NCI-H446 (cell line): Measurements from ENCODE around the gene CCDC102A.
"Not testable (repeated sequence)": the region's sequence is repeated elsewhere in the genome, so short reads cannot be mapped to it uniquely, and the experiment has no call there.

ENCODE experiments used
- DNase-seq, 2 experiments: peaks; one replicate each; lab custom pipeline; 2025; lab: John Stamatoyannopoulos, UW

CCDC102A gene

DNA sequence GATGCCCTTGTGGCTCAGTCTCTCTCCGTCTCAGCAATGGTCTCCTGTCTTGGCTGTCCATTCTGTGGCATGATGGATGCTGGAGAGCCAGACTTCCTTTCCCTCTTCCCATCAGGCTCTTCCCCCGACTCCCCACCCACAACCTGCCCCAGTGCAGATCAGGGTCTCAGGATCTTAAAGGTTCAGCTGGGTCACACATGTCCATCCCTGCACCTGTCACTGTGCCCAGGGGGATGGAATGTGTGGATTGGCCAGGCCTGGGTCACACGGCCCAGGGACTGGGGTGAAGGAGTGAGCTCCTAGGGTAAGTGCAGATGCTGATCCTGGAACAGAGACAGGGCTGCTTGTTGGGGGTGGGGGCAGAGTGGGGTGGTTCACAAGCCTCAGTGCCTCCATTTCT is 29.1 kb upstream of the CCDC102A start:
- DNase-seq, result no peak

DNA sequence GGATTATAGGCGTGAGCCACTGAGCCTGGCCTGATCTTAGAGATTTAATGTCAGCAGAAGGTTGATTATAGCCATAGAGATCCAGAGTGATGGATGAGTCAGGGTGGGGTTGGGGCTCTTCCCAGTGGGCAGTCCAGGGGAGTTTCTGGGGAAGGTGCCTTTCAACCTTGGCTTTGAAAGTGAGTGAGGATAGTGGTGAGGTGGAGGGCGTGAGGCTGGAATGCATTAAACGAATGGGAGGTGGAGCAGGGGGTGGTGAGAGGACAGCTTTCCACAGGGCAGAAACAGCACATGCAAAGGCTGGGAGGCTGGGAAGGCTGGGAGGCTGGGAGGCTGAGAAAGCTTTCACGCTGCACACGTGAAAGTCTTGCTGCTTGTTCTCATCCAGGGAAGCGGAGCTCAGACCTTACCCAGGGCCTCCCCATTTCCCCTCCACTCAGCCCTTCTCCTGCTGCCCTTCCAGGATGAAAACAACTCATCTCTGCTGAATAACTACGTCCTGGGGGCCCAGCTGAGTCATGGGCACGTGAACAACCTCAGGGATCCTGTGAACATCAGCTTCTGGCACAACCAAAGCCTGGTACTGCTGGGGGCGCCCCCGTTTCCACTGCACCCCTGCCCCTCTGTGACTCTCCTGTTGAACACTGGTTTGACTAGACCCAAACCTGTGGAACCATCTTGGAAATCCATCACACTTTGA is 28.4 kb upstream of the CCDC102A start:
- no peak for DNase-seq

DNA sequence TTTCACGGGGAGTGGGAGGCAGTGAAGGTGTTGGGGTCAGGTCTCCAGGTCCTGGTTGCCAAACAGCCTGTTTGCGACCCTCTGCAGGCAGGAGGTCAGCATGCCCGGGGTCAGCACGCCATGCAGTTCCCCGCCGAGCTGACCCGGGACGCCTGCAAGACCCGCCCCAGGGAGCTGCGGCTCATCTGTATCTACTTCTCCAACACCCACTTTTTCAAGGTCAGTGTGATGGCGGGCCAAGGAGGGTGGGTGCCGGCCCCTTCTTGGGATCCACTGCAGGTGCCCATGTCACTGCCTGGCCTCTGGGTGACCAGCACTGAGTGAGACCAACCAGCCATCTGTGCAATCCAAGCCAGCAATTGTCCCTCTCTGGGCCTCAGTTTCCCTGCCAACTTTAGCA is 27.4 kb upstream of the CCDC102A start:
- no peak for DNase-seq

DNA sequence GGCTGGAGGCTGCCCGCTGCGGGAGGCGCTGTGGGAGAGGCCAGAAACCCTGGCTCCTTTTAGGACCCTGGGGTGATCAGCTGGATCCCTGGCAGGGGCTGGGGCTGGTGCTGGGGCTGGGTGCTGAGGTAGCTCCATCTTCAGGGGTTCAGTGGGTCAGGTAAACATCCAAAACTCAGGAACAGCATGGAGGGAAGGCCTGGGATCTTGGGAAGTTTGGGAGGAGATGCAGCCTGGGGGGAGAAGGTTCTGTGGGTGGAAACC is 27.0 kb upstream of the CCDC102A start:
- no peak for DNase-seq

DNA sequence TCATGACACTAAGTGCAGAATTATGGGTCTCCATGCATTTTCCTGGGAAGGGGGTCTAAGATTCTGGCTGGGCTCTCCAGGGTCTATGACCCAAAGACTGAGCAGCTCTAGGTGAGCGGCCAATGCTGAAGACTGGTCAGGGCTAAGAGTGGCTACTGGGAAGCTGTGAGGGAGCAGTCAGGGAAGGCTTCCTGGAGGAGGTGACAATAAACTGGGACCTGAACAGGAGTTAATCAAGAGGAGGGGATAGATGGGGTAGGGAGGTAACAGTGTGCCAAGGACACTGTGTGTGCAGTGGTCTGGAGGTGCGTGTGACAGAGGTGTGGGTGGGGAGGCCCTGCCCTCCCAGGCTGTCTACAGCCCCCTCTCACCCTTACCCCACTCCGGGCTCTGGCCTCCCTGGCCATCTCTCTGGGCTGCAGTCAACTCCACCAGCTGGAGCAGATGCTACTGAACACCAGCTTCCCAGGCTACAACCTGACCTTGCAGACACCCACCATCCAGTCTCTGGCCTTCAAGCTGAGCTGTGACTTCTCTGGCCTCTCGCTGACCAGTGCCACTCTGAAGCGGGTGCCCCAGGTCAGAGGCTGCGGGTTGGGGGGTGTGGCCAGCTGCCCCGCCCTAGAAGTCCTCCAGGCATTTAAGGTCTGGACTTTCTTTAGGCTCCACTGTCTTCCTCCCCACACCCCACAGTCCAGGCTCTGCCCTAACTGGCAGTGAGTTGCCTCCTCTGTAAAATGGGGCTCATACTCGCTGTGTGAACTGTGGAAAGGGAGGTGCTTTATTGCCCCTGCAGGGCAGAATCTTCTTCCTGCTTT is 26.5 kb upstream of the CCDC102A start:
- DNase-seq, result no peak

DNA sequence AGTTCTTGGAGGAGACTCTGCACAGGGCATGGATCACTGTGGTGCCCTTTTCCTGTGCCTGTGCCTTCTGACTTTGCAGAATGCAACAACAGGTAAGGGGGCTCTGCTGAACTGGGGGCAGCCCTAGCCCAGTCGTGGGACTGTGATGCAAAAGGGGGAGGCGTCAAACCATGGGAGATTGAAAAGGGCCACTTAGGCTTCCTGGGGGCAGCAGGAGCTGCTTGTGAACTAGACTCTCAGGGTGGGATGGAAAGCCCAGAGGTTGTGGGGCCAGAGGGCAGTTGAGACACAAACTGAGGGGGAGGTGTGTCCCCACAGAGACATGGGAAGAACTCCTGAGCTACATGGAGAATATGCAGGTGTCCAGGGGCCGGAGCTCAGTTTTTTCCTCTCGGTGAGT is 25.7 kb upstream of the CCDC102A start:
- no peak for DNase-seq

DNA sequence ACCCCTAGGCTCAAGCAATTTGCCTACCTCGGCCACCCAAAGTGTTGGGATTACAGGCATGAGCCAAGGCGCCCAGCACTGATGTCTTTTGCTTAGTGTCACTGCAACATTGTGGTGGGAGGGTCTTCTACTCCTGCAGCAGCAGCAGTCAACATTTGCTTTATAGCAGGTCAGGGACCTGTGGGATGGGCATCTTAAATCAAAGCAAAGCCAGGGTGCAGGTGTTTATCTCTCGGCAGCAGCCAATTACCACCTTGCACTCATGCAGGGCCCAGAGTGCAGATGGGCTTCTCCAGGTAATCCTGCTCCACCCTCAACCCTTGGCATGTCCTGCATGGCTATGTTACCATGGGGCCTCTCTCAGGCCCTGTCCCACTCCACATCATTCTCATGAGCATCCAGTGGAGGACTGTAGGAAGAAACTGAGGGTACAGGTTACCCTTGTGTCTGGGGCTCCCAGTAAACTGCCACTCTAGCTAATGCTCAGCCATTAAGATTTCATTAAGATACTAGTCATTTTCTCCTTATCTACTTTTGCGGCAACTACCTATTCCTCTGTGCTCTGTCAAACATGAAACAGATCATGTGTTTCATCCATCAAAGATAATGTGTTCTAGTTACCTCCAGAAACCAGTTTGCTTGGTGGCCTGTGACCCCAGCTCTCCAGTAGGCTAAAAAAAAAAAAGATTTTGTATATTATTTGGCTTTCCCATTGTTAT is 22.9 kb upstream of the CCDC102A start:
- no peak for DNase-seq

- DNase-seq, result no peak
These were observed 20.7 kb upstream of the CCDC102A start for GRCh38 chr16:57556941-57557541.

- DNase-seq, result no peak
These were observed 19.5 kb upstream of the CCDC102A start for GRCh38 chr16:57555831-57556230.

GRCh38 chr16:57551057-57551456 is 14.7 kb upstream of the CCDC102A start:
- no peak for DNase-seq

- no peak for DNase-seq
These were observed 13.4 kb upstream of the CCDC102A start for GRCh38 chr16:57549730-57550129.

GRCh38 chr16:57548408-57548807 is 12.0 kb upstream of the CCDC102A start:
- no peak for DNase-seq

- not testable (repeated sequence) for DNase-seq
These were observed 11.2 kb upstream of the CCDC102A start for GRCh38 chr16:57547524-57547923.

DNA sequence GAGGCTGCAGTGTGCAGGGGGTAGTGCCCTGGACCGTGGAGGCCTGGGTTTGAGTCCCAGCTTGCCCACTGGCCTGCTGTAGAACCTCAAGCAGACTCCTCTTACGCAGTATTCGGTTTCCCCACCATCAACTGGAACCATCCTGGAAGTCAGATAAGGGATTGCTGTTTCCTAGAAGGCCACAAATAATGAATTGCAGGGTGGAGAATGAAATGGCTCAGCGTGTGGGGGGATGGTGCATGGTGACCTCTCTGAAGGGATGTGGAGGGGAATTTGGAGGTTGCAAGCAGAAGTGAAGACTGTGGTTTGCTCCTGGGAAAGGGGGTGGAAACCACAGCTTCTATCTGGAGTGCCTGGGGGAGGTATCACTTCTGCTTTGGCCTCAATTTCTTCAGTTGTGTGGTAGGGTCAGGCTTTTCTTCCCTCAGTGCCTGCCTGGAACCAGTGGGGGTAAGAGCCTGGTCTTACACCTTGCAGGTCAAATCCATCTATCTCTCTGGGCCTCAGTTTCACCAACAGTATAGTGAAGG is 7.8 kb upstream of the CCDC102A start:
- no peak for DNase-seq

GRCh38 chr16:57541754-57542435 is 5.5 kb upstream of the CCDC102A start:
- no peak for DNase-seq

GRCh38 chr16:57540906-57541753 is 4.8 kb upstream of the CCDC102A start:
- DNase-seq, result no peak

- no peak for DNase-seq
These were observed 4.0 kb upstream of the CCDC102A start for GRCh38 chr16:57540387-57540786.

- DNase-seq, result no peak
These were observed 2.9 kb upstream of the CCDC102A start for GRCh38 chr16:57539072-57539796.

DNA sequence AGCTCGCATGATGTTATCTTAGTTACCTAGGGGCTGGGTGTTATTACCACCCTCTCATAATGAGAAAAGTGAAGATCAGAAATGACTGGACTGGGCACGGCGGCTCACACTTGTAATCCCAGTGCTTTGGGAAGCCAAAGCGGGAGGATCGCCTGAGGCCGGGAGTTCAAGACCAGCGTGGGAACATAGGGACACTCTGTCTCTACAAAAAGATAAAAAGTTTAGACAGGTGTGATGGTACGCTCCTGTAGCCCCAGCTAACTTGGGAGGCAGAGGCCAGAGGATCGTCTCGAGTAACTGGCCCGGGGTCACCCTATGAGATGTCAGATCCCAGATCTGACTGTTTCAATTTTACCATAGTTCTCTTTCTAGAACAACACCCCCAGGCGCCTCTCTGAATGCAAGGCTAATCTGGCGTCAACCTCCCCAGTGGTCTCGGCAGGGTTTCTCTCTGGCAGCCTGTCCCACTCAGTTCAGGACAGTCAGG is 1.9 kb upstream of the CCDC102A start:
- DNase-seq, result no peak

DNA sequence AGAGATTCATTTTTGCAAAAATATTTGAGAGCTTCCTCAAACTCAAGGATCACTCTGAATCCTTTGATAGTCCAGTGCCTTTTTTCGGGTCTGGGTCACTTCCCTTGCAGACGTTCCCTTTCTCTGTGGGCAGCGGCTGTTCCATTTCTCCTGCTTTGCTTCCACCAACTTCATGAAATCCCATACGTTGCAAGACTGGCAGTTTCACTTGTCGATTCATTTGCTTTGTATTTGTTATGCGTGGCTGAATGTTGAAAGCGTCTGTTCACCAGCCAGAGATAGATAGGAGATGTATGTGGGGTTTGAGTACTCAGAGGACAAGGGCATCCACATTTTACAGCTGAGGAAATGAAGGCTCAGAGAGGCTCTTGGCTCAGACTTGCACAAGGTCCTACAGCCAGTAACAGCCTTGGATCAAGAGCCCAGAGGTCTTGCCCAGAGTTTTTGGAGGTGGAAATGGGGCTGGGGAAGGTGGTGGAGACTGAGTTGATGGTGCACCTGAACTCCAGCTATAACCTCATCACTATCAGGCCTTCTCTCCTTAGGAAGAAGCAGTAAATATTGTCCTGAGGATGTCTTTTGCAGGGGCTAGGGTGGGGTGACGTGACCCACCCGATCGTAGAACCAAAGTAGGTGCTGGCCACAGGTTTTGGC is 1.3 kb upstream of the CCDC102A start:
- DNase-seq, result no peak
